HFFc6 (cell line): ENCODE measurements around the gene GJC2. TPM values are rescaled to one million over a fixed set of nuclear protein-coding genes. Genes with fewer than 3 reads are reported as not detected.

ENCODE experiments used
- DNase-seq: peaks from one replicate; pipeline ENCODE4 v3.0.0-alpha.2; 2018
- H3K27ac Mint-ChIP-seq: 2 replicates; pipeline ENCODE4 v1.8.0; 2020; ENCODE audit warnings: mild to moderate bottlenecking, mixed read lengths
- H3K27me3 Mint-ChIP-seq: 2 replicates; pipeline ENCODE4 v1.8.0; 2021; ENCODE audit warnings: mild to moderate bottlenecking, moderate library complexity, mixed read lengths; ENCODE audit not compliant: insufficient read depth
- H3K36me3 Mint-ChIP-seq: 2 replicates; pipeline ENCODE4 v1.8.0; 2021; ENCODE audit warnings: low read depth, mixed read lengths
- H3K4me1 Mint-ChIP-seq: 2 replicates; pipeline ENCODE4 v1.8.0; 2020; ENCODE audit warnings: low read depth, mixed read lengths
- H3K4me3 Mint-ChIP-seq: 2 replicates; pipeline ENCODE4 v1.8.0; 2020; ENCODE audit warnings: mild to moderate bottlenecking, moderate library complexity, mixed read lengths
- H3K9me3 Mint-ChIP-seq: 2 replicates; pipeline ENCODE4 v1.8.0; 2020; ENCODE audit warnings: mild to moderate bottlenecking, mixed read lengths
- total RNA-seq, 6 experiments: library from RNA; stranded (reverse); fragmentation: NEBNext Ultra II Directional; extraction: Animal tissue kit (Norgen Biotek cat#: 25700); gene quantifications; 2 replicates in 1 of 6; 3 replicates in 5 of 6; pipeline ENCODE4 v1.2.3, GENCODE V29; 2021
- TF ChIP-seq, protein P1 (sequence below): fragments of 200-600 bp; sonication (generic); IDR thresholded peaks from 2 replicates; pipeline ENCODE4 v1.5.0; 2021; ENCODE audit warnings: antibody characterized with exemption, mild to moderate bottlenecking

GJC2 gene
- total RNA-seq, 6 experiments from 2014 or later, result 1.1 to 2.3 (median 1.2) TPM

DNA sequence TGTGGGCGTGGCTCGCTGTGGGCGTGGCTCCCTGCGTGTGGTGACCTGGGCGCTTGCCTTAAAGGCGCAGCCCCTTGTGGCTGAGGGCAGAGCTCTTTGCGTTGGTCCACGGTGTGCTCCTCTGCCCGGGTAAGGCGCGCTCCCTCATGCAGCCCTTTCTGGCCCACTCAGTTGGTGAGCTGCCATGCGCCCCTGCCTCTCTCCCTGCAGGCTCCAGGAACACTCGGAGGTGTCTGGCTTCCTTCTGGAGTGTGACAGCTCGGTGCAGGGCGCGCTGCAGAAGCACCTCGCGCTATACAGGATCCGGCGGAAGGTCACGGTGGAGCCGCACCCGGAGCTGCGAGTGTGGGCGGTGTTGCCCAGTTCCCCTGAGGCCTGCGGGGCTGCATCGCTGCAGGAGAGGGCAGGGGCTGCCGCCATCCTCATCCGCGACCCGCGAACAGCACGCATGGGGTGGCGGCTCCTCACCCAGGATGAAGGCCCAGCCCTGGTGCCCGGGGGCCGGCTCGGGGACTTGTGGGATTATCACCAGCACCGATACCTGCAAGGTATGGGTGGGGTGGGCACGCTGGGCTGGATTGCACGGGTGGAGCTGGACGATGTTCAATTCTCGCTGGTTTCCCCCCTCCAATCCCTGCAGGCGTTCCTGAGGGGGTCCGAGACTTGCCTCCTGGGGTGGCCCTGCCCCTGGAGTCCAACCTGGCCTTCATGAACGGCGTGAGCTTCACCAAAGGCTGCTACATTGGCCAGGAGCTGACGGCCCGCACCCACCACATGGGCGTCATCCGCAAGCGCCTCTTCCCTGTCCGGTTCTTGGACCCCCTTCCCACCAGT is 25.0 kb downstream of the GJC2 start:
- Mint-ChIP-seq H3K4me3 (no peak overlapping the region), H3K27me3 (no peaks in the 10 kb centered on the region; the same call in 1 of the 2 replicates), H3K36me3 (no peaks in the 10 kb centered on the region), H3K9me3 (no peaks in the 10 kb centered on the region), H3K27ac (no peak overlapping the region), H3K4me1 (no peaks in the 10 kb centered on the region)
- DNase-seq, result no peak
- TF ChIP-seq, protein P1, sequence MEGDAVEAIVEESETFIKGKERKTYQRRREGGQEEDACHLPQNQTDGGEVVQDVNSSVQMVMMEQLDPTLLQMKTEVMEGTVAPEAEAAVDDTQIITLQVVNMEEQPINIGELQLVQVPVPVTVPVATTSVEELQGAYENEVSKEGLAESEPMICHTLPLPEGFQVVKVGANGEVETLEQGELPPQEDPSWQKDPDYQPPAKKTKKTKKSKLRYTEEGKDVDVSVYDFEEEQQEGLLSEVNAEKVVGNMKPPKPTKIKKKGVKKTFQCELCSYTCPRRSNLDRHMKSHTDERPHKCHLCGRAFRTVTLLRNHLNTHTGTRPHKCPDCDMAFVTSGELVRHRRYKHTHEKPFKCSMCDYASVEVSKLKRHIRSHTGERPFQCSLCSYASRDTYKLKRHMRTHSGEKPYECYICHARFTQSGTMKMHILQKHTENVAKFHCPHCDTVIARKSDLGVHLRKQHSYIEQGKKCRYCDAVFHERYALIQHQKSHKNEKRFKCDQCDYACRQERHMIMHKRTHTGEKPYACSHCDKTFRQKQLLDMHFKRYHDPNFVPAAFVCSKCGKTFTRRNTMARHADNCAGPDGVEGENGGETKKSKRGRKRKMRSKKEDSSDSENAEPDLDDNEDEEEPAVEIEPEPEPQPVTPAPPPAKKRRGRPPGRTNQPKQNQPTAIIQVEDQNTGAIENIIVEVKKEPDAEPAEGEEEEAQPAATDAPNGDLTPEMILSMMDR, result no peak

DNA sequence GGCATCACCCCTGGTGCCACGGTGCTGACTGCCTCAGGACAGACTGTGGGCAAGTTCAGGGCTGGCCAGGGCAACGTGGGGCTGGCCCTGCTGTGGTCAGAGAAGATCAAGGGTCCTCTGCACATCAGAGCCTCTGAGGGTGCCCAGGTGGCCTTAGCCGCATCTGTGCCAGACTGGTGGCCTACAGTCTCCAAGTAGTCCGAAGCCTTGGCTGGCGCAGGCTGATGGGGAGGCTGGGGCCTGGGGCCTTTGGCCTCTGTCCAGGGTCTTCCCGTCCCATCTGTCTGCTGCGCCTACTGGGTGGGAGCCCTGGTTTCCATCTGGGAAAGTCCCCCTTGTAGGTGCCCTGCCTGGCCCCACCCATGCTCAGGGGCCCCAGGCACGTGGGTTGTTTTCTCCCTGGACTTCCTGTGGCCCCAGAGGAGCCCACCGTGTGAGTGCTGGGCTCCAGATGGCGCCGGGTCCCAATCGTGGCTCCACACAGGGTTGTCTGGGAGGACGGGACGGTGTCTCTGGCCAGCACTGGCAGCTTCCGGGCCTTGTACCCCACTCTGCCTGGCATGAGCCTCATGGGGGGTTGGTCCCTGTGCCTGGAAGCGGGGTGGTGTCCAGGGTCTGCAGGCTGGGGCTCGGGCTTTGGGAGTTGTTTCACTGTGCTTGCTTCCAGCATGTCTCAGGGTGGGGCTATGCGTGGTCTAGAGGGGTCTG is 25.7 kb downstream of the GJC2 start:
- H3K4me3 Mint-ChIP-seq, result no peak overlapping the region
- no peak overlapping the region for H3K27ac Mint-ChIP-seq
- no peaks in the 10 kb centered on the region for H3K9me3 Mint-ChIP-seq
- no peaks in the 10 kb centered on the region for H3K4me1 Mint-ChIP-seq
- no peak for DNase-seq
- H3K36me3 Mint-ChIP-seq, result no peaks in the 10 kb centered on the region
- no peaks in the 10 kb centered on the region; the same call in 1 of the 2 replicates for H3K27me3 Mint-ChIP-seq
- TF ChIP-seq, protein P1, result no peak

DNA sequence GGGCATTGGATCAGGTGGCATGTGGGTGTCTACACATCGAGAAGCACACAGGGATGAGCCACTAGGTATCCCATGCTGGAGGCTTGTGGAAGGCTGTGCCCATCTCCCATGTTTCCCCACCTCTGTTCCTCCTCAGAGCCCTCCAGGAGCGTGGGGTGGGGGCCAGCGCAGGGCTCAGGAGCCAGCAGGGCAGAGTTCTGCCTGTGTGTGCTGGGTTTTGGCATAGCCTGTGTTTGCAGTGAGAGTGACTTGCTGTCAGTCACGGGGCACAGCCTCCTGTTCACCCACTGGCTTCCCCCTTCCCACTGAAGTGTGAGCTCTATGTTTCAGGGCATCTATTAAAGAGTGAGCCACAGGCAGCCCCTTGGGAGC is 26.3 kb downstream of the GJC2 start:
- Mint-ChIP-seq H3K9me3 (no peaks in the 10 kb centered on the region), H3K27me3 (no peaks in the 10 kb centered on the region; the same call in 1 of the 2 replicates), H3K4me1 (no peaks in the 10 kb centered on the region), H3K27ac (no peak overlapping the region), H3K36me3 (no peaks in the 10 kb centered on the region), H3K4me3 (no peak overlapping the region)
- TF ChIP-seq, protein P1, result no peak
- no peak for DNase-seq

DNA sequence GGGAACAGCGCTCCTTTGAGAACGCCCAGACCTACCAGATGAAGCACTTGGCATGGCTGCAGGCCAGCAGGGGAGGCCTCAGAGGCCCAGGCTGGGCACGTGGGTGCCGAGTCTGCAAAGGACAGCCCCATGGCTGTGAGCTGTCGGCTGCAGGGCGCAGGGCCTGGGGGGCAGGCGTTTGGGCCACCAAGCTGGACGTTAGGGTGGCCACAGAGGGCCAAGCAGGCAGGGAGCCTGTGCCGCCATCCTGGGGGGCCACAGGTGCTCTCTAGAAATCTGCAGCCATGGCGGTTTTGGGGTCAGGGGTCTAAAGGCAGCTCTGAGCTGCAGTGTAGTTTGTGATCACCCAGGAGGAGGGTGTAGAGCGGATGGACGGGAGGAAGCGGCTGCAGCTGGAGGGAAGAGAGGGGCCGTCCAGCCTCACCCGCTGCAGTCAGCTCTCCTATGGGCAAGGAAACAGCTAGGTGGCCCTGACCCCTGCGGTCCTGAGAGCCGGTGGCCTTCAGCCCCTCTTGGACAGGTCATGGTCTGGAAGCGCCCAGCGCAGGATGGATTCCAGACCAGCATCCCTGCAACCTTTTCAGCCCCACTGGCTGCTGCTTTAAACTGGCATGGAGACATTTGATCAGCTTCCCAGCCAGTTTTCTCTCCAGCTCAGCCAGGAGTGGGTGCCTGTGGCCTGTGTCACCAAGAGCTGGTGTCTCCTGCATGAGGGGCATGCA is 26.9 kb downstream of the GJC2 start:
- Mint-ChIP-seq H3K27ac (no peak overlapping the region), H3K4me3 (no peak overlapping the region), H3K36me3 (no peaks in the 10 kb centered on the region; the same call in 1 of the 2 replicates), H3K4me1 (no peaks in the 10 kb centered on the region), H3K27me3 (peaks cover 2% of the 10 kb centered on the region; the same call in 1 of the 2 replicates), H3K9me3 (no peaks in the 10 kb centered on the region)
- TF ChIP-seq, protein P1, result no peak
- no peak for DNase-seq

DNA sequence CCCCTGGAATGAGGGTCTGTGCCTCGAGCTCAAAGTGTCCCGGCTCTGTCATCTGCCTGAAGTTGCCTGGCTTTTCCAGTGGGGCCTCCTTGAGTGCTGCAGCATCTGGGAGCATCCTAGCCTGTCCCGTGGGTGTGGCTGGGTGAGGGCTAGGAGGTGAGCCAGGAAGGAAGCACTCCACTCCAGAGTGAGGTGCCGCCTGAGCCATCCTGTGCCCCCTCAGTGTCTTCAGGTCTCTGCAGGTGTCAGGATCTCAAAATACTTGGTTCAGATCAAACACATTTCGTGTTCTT is 27.4 kb downstream of the GJC2 start:
- TF ChIP-seq, protein P1, result no peak
- Mint-ChIP-seq H3K4me1 (no peaks in the 10 kb centered on the region), H3K36me3 (no peaks in the 10 kb centered on the region; the same call in 1 of the 2 replicates), H3K27me3 (peaks cover 2% of the 10 kb centered on the region; the same call in 1 of the 2 replicates), H3K27ac (no peak overlapping the region), H3K4me3 (no peak overlapping the region), H3K9me3 (no peaks in the 10 kb centered on the region)
- DNase-seq, result no peak
